HUDEP-2 (cell line): ENCODE data around the gene KIAA1755.
A peak's percentile ranks its signal among the peaks of the same experiment; 100 is the strongest.

Experiments used
- DNase-seq, 76 experiments: peaks; one replicate each; lab custom pipeline; 2025; ENCODE audit not compliant: unreplicated experiment in 76 of 76; lab: John Stamatoyannopoulos, UW

The KIAA1755 gene

DNA sequence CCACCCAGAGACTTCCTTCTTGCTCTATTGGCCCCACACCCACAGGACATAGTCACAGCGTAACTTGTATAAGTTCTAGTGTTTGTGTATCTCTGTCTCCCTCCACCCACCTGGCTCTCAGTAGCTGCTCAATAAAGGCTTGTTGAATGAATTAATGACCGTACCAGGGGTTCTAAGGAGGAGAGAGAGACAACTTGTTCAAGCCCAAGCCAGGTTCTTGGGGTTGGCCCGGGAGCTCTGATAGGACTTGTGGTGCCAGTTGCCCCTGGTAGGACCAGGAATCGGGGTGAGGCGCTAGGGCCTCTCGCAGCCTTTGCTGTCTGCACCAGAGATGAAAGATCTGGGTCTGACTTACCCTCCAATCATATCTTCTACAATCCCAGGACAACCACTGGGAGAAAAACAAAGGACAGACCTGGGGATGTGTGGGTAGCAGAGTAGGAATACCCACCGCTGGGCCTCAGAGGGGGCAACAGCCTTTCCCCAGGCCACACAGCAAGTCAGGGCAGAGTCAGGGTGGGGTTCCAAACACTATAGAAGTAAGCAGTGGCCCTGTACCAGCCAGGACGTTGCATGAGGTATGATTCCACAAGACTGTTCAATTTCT lies 90.2 kb downstream of the KIAA1755 start:
- no peak for DNase-seq

DNA sequence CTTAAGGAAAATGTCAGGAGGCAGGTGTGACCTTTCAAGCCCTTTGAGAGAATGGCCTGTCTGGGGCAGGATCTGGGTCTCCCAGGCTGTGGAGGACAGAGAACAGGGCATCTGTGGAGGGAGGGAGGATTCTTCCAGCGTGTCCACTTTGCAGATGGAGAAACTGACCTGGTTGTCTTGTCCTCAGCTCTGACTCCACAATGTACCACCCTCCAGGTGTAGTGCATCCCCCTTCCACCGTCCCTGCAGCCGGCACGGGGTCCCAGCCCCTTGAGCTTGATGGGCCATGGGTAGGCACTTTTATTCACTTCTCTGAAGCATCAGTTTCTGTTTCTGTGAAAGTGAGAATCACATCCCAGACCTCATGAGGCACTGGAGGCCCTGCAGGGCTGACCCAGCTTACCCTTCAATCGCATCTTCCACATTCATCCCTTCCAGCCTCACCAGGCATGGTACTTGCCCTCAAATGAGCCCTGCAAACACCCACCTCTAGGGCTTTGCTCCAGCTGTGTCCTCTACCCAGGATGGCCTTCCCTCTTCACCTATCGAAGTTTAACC lies 90.8 kb downstream of the KIAA1755 start:
- DNase-seq, result no peak

DNA sequence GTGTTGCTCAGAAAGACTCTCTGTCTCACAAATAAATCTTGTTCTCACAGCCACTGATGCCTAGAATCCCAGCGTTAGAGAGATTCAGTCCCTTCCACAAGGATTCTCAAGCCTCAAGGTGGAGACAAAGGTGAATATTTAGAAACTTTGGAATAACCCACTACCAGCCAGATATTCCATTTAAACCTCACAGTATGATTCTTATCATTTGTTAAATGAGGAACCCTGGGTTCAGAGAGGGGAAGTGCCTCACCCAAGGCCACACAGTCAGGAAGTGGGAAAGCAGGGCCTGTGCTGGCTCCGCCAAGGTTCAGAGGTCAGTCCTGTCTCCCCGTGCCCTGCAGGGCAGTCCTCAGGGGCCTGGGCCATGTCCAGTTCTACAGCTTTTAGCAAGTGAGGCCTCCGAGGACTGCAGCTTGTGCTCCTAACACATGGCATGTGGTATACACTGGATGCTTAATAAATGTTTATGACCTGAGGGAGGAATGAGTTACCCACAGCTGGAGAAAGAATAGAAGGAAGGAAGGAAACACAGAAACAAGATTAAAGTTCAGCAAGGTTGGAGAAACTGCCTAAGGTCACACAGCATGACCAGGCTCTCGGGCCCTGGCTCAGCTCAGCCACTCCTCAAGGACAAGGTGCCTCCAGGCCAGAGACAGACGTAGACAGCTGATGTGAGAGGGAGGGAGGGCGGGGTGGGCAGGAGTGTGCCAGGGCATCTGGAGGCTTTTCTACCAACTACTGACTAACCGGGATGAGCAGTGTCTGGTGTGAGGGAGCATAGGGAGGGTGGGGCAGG lies 91.5 kb downstream of the KIAA1755 start:
- no peak for DNase-seq

GRCh38 chr20:38167851-38168760 lies 92.4 kb downstream of the KIAA1755 start:
- DNase-seq, result no peak

DNA sequence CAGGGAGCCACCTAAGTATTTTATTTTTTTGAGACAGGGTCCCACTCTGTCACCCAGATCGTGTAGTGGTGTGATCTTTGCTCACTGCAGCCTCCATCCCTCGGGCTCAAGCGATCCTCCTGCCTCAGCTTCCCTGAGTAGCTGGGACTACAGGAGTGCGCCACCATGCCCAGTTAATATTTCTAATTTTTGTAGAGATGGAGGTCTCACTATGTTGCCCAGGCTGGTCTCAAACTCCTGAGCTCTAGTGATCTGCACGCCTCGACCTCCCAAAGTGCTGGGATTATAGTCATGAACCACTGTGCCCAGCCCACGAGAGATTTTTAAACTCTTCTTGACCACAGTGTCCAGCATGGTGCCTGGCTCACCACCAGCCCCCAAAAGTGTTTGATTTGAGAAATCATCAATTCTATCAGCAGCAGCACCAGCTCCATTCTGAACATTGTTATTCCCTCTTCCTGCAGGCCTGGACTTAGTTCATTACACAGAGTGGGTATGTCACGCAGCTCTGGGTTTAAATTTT lies 93.1 kb downstream of the KIAA1755 start:
- DNase-seq, result no peak

- no peak for DNase-seq
Measured at GRCh38 chr20:38166703-38167233, 93.8 kb downstream of the KIAA1755 start.

GRCh38 chr20:38165966-38166702 lies 94.4 kb downstream of the KIAA1755 start:
- DNase-seq, result no peak

GRCh38 chr20:38165089-38165965 lies 95.2 kb downstream of the KIAA1755 start, which contains the start of gene TGM2:
TSS of gene TGM2 (minus strand) at chr20:38165270. CDS start at chr20:38165198, 72 bp downstream.
- peak in 74 of 76 experiments; percentile 24 to 92 (median 79) for DNase-seq

- DNase-seq, result peak in 3 of 76 experiments; percentile 24 to 27 (median 24)
Measured at GRCh38 chr20:38164624-38165088, 95.9 kb downstream of the KIAA1755 start.

DNA sequence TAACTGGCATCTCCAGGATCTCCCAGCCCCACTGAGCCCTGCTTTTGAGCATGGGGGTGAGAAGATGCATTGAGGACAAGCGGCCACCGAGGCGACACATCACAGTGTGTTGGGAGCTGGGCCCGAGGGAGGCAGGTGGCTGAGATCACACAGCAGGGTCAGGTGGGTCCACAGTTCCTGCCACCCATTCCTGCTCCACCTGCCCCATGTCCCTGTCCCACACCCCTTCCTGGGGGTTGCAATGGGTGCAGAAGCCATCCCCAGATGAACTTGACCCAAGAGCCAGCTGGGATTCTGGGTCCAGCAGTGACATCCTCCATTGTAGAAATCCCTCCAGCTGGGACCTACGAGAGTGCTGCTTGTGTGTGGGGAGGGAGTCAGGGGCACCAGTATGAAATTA lies 96.5 kb downstream of the KIAA1755 start:
- DNase-seq, result no peak

- no peak for DNase-seq
Measured at GRCh38 chr20:38162878-38163875, 97.4 kb downstream of the KIAA1755 start.

DNA sequence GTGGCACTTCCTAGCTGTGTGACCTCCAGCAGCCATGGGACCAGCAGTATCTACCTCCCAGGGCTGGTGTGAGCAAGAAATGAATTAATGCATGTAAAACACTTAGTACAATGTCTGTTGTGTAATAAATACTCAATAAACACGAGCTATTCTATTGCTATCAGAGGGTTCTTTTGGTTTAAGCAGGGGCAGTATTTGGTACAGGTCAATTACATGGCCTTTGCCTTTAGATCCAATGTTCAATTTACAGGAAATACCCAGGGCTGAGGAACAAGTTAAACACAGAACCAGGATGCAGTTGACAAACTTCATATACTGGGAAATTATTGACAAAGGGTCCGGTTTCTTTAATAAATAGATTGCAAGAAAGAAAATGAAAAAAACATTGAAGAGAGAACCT lies 98.4 kb downstream of the KIAA1755 start:
- DNase-seq, result no peak

DNA sequence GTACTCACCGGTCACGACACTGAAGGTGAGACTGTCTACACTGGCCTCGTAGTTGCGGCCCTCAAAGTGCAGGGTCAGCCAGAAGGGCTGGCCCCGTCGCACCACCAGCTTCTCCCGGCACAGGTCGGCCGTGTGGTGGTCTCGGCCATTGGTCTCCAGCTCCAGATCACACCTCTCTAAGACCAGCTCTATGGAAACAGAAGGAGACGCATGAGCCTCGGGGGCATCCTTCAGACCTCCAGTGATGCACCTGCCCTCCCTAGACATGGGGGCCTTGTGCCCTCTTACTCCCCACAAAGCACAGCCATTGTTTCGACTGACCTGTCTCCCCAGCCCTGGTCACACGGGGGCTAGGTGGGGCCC lies 99.1 kb downstream of the KIAA1755 start:
- no peak for DNase-seq
